ENCODE results near the gene DENND1A.

DENND1A gene

DNA sequence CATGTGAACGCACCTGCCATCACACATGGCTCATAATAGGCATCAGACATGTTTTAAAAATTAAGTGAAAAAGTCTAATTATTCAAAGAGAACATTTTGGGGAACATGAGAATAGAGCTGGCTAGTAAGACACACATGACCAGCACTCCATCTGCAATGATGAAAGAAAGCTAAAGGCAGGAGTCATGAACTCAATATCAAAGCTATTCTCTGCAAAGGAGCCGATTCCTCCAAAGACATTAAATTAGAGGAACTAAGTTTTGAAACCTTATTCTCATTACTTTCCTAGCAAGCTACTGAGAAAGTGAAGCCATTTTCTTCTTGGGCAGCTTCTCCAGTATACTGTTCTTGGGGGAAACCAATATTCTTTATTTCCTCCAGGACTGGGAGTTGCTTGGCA is 401.9 kb downstream of the DENND1A start:
- DNase-seq (ENCODE audit: low read depth): no peak

DNA sequence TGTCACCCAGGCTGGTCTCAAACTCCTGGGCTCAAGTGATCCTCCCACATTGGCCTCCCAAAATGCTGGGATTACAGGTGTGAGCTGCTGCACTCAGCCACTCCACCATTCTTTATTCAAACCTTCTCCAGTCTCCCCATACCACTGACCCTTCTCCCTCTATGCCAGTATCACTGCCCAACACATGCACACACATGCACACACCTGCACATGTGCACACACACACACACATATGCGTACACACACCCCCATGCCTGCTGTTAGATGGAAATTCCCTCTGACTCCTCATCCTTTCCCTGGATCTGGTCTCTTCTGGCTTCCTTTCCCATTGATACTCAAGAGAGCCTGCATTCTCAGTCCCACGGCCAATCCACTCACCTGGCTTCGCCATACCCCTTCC is 404.0 kb downstream of the DENND1A start:
- DNase-seq (ENCODE audit: low read depth): no peak

DNA sequence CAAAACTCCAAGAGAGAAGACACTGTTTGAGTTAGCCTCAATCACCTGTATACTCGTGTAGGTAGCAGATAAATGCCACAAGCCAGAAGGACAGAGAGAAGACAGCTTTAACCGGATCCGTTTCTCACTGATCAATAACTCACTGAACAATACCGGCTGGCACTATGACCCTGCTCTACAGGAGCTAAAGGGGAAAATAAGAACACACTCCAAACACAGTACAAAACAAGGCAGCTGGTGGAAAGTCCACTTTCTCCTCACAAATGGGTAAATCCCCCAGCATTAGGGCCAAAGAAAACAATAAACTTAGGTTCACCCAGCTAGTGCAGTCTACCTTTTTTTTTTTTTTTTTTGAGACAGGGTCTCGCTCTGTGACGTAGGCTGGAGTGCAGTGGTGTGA is 404.5 kb downstream of the DENND1A start:
- DNase-seq (ENCODE audit: low read depth): no peak

DNA sequence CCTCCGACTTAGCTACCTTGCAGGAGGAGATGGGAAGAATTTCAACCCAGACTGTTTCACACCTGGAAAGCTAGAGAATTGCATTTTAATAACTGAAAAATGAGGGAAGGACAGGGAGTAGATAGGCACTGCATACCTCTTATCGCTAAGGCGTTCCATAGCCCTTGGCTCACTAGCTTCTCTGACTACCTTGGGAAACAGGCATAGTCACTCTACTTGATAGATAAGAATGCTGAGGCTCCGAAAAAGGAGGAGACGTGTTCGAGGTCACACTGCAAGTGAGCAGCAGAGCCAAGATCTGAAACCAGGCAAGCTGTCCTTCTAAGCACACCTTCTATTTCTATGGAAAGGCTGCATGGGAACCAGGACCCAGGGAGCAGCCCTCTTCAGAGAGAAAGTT is 405.1 kb downstream of the DENND1A start:
- no peak for DNase-seq (ENCODE audit: low read depth)

DNA sequence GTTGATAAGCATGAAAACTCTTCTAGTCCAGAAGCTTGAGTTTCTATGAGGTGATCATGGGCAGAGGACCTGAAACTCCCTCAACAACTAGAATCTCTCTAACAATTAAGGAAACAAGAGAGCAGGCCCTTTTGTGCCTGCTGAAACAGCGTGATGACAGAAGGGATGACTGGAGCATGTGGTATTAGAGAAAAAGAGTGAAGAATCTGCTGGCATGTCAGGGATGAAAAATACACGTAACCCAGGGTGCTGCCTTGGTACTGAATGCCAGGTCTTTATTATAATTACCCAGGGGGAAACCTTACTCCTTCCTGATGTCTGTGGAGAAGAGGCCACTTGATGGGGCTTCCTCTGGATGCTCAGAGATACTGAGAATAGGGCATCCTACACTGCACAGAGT is 406.1 kb downstream of the DENND1A start:
- no peak for DNase-seq (ENCODE audit: low read depth)

DNA sequence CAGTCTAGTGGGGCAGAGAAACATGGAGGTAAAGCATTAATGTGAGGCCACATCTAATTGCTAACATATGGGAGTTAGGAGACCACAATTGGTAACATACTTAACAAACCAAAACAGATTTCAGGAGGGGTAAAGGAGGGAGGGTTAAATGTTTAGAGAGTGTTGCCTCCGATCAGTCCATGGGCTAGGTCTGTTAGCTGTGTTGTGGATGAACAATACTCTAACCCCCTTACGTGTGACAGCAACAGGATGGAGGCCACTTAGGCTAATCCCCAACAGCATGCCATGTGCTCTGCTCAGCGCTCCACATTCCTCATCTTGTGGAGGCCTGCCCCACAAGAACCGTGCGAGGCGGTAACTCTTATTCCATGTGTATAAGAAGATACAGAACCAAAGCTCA is 406.9 kb downstream of the DENND1A start:
- DNase-seq (ENCODE audit: low read depth): no peak

DNA sequence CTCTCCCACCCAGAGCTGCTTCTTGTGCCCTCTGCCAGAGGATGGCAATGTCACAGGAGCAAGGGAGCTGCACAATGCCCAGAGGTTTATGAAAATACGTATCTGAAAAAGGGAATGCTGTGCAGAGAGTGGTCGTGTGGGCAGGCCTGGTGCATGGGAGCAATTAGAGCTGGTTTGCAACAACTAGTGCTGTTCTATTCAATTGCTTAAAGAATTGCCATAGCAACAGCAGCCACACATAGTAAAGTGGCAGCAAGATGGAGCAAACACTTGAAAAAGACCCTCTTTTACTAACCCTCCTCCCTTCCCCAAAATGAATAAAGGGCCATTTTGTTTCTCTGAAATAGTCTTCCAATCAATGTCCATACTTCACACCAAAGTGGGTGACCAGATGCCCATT is 407.7 kb downstream of the DENND1A start:
- DNase-seq (ENCODE audit: low read depth): no peak

DNA sequence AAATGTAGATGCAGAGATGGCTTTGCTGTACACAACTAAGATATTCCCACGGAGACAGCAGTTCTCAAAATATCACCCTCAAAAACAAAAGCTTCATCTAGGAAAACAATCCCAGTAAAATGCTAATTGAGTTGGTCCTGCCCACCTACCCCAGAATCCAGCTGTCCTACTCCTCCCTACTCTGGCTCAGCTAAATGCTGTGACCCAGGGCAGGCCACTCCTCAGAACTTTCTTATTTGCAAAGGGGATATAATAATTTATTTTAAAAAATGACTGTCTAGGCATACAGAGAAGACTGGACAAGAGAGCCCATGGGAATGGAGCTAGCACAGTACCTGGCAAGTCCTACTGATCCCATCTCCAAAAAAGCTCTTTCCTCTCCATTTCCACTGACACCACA is 411.6 kb downstream of the DENND1A start:
- DNase-seq (ENCODE audit: low read depth): no peak

DNA sequence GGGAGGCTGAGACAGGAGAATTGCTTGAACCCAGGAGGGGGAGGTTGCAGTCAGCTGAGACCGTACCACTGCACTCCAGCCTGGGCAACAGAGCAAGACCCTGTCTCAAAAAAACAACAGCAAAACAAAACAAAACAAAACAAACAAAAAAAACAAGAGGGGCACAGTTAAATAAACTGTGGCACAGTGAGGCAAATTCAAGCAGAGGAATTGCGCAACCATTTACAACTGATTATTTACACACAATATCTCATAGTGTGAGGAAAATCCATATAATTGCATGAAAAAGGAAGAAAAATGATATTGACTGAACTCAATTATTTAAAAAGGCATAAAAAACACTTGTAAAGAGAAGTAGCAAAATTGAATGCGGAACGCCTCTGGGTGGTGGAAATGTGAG is 412.4 kb downstream of the DENND1A start:
- no peak for DNase-seq (ENCODE audit: low read depth)

DNA sequence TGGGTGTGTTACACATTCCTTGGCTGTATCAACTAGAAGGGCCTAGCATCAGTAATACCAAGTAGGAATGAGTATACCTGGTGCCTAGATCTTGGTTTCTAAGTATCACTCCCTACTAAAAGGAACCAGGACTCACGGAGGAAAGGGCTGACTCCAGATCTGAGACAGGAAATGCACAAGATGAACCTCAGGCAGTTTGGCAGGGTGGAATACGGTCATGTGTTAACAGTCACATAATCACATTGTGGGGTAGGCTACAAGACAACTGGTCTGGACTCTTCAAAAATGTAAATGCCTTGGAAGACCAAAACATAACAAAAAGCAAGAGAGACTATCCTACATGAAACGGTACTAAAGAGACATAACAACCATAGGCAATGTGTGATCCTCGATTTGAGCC is 415.2 kb downstream of the DENND1A start:
- DNase-seq (ENCODE audit: low read depth): no peak

DNA sequence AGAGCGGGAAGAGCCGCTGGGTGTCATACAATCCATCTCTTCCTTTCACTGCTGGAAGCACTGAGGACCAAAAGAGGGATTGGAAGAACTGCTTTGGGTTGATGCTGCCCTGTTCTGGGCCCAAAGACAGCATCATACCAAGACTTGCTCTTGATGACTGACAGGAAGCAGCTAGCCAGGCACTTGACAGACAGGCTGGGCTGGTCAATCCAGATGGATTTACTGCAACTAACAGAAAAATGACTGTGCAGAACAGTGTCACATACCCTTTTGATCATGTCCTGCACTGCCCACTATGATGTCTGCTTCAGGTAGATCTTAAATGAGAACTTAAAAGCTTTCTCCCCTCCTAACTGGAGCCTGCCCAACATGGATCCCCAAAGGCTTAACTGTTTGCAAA is 416.4 kb downstream of the DENND1A start:
- no peak for DNase-seq (ENCODE audit: low read depth)

DNA sequence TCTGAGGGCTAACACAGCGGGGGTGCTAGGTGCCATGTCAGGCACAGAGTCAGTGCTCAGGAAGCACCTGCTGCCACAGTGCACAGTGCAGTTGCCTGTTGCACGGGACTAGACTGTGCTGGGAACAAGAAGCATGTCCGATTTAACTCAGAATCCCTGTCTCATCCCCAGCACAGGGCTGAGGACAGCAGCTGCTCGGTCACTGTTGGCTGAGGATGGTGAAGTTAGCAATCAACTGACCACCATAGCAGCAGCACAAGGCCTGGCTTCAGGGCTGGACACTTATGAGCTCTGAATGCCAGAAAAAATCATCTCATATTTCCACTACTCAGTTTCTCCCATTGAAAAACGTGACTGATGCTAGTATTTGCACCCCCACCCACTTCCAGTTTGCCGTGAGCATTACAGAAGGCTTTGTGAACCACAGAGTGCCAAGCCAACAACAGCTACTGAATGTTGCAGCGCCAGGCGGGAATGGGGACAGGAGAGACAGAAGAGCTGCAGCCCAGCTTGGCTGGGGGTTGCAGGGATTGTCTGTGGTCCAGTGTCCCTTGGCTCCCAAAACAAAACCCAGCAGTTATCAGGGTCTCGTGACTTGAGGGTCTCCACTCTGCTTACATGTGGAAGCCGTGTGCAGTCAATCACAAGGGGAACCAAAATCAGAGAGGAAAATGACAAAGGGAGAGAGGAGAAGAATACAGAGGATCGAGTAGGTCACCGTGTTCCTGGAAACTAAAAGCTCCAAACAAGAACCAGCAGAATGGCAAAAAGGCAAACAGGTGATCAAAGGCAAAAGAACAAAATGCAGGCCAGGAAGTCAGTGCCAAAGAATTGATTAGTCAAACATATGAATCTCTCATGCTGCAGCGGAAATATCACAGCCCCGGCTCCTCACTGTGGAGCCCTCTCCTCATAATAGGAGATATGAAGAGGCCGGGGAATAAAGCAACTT is 418.3 kb downstream of the DENND1A start:
- no peak for DNase-seq (ENCODE audit: low read depth)

DNA sequence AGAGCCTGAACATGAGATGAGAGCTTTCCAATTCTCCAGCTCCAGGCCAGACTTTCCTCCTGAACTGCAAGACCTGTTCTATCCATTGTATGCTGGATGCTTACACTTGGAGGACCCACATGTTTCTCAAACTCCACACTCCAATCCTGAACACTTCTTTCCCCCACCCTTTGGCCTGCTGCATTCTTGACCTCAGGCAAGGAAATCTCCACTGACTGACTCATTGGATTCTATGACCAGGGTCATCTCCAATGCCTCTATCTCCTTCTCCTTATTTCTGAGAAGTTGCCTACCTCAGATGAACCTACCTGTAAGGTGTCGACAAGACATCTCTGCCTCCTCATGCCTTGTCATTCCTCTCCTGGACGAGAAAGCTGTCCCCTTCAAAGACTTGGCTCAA is 420.3 kb downstream of the DENND1A start:
- DNase-seq (ENCODE audit: low read depth): no peak

DNA sequence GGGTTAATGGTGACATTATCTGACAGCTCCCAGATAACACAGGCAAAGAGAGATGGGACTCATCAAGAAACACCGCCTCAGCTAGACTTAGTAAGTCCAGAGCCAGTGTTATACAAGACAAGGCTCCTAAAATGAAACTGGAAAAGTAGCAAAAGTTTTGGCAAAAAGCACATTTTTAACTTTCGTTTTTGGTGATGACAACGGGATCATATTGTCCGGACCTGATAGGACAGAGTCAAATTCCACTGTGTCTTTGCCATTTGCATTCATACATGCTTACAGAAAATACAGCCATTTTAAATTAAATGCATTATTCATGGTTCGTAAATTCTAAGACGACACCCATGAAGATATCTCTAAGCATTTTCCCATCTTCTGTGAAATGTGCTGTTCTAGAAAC is 421.9 kb downstream of the DENND1A start:
- peak; percentile 25 for DNase-seq (ENCODE audit: low read depth)

DNA sequence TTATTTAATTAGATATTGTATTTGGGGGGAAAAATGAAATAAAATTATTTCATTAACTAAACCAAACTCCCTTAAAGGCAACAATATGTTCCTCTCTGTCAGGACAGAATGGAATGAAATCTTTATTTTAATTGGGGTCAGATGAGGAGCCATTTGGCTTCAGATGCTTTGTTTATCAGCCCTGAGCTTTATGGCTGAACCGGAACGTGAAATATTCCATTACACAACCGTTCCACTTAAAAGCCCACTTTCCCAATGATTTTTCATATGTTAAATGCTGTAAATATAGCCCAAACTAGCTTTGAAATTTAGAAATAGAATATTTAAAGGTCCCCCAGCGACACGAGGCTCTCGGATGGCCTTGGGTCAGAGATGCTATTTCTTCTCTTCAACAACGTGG is 424.4 kb downstream of the DENND1A start:
- no peak for DNase-seq (ENCODE audit: low read depth)

DNA sequence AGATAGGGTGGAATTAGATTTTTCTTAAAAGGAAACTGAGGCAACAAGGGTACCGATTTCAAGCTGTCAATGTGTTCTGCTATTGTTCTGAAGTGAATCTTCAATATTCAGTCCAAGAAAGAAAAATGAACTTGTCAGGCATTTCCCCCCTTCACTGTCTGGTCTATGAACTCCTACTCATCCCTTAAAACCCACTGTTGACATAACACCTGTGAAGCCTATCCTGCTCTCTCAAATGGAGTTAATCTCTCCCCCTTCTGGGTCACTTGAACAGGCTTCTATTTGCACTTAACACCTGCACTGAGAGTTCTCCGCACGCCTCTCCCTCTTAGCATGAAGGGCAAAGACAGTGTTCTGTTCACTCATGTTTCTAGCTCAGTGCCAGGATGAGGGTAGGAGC is 429.6 kb downstream of the DENND1A start:
- DNase-seq (ENCODE audit: low read depth): no peak

DNA sequence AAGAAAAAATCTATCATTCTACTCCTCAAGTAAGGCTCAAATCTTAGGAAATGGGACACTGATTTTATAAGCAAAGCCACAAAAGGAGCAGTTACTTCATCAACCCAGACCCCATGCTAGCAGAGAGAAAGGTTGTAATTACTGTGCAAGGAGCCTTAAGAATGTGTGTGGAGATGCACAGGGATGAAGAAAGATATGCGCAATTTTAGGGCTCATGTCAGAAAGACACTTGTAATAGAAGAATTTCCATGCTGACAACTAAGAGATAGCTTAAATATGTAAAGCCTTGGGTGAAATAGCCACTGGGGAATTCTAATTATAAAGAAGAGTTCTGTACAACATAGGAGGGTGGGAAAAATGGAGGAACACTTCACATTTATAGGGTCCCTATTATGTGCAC is 432.1 kb downstream of the DENND1A start:
- DNase-seq (ENCODE audit: low read depth): no peak

DNA sequence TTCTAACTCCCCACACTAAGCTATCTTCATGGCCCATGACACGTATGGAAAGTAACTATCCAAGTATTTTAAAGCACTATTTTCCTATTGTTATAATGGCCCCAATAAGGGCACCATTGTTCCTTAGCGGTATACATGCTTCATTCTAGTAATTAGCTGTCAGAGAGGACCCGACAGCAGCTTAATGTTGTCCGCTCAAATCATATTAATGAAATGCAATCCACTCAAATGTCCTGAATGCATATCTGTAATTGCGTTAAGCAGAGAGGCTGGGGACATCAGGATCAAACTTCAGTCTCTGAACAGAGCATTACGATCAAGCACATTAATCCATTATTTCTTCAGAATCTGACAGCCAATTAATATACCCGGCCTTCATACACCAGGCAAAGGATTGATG is 434.2 kb downstream of the DENND1A start:
- DNase-seq (ENCODE audit: low read depth): no peak

DNA sequence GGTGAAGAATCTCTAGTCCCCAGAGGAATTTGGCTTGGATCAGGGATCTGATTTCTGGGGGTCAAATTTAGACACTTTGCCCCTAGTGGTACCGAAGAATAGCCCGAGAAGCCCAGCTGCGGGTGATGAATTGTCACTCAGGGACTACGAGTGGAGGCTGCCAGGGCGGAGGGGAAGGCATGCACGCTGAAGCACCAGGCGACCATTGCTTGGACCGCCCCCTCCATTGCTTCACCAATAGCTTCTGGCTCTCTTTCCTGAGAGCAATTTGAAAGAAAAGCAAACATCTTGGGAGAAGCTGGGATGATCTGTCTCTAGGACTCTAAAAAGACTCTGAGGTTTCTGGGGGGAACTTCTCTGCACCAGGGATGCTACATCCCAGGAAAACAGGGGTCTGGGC is 436.3 kb downstream of the DENND1A start:
- DNase-seq (ENCODE audit: low read depth): no peak

DNA sequence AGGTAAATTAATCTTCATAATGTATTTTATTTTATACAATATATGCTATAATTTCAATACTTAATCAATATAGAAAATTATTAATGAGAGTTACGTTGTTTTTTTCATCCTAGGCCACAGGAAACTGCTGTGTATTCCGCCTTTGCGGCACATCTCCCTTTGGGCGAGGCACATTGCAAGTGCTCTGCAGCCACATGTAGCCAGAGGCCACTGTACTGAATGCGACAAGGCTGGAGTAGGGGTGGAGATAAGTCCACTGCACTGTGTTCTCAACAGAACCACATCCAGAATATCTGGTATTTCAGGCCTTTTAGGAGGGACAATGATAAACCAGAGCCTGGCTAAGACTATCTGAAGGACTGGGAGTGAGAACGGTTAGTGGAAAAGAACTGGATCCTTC is 439.2 kb downstream of the DENND1A start:
- DNase-seq (ENCODE audit: low read depth): no peak

DNA sequence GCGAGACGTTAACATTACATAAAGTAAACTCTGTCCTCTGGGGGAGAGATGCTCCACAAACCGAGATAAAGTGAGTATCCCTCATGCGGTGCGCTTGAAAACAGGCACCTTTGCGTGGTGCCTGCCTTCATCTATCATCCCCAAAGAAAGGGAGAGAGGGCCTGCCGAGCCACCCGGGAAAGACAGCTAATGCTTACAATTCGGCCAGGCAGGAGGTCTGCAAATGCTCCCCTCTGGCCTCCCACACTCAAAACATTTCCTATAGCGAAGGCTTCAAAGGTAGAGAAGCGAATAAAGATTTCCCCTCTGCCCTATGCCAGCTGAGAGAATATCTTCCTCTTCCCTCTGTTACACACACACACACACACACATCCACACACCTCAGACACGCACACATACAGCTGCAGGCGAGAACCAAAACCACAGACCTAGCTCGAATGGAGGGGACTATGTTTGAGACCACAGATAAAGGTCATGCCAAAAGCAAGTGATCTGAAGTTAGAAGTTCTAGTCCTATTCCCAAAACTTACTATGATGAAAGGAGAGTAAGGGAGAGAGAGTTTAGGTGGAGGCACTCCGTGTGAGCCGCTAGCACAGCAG is 441.1 kb downstream of the DENND1A start:
- no peak for DNase-seq (ENCODE audit: low read depth)

DNA sequence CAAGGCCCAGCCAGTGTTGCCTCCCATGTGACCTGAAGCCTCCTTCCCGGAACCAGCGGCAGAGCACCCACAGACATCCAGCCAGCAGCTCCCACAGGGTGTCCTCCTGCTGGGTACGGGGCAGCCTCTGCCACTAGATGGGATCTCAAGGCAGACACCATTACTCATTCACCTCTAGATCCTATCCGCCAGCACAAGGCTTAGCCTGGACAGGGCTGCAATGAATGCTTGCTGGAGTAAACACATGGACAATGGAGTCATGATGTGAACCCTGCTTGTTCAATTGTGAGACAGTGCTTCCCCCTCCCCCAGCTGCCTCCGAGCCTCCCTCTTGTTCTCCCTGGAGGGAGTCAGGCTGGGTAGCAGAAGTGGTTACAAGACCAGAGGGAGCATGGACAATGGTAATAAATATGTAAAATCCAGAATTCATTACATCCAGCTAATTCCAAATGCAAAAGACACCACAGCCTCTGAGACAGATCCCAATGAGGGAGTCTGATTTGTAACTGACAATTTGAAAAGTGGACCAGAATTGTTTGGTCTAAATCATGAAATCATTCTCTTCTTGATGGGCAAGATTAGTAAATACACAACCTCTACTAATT is 441.9 kb downstream of the DENND1A start:
- DNase-seq (ENCODE audit: low read depth): no peak

DNA sequence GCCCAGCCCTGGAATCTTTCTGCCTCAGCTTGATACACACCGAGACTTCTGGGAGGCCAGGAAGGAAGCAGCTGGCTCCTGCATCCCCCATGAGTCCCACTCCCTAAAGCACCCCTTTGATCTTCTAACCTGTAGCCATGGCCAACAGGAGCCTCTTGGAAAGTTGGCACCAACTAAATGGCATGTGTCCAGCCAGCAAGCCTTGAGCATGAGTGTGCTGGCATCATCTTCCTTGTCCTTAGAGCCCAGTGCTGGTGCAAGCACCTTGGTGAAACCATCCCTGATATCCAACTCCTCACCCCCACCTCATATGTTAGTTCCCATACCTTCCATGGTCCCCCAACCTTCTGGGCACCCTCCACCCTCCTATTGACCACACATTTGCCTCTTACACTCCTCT is 443.5 kb downstream of the DENND1A start:
- no peak for DNase-seq (ENCODE audit: low read depth)

All from GM04503 (cell line).